HG02798 (cell line): Measurements from ENCODE around the gene CCT5.

Experiments
- ATAC-seq: cut with Tn5 transposase; IDR thresholded peaks from one replicate; pipeline ENCODE4 v1.9.1; 2021; ENCODE audit warnings: mild to moderate bottlenecking; ENCODE audit not compliant: unreplicated experiment, poor library complexity

The CCT5 gene

GRCh38 chr5:10297646-10298204 is 47.6 kb downstream of the CCT5 start:
- no peak for ATAC-seq

GRCh38 chr5:10300246-10300645 is 50.2 kb downstream of the CCT5 start:
- ATAC-seq: no peak

GRCh38 chr5:10301266-10301665 is 51.2 kb downstream of the CCT5 start:
- ATAC-seq: no peak

GRCh38 chr5:10301842-10302610 is 51.9 kb downstream of the CCT5 start:
- no peak for ATAC-seq

- no peak for ATAC-seq
Observed at GRCh38 chr5:10303201-10303600, 53.1 kb downstream of the CCT5 start.

- no peak for ATAC-seq
Observed at GRCh38 chr5:10303699-10304170, 53.7 kb downstream of the CCT5 start.

- ATAC-seq: peak; percentile 30
Observed at GRCh38 chr5:10304932-10305331, 54.9 kb downstream of the CCT5 start.

GRCh38 chr5:10306114-10306513 is 56.0 kb downstream of the CCT5 start:
- ATAC-seq: no peak

- no peak for ATAC-seq
Observed at GRCh38 chr5:10306806-10307205, 56.7 kb downstream of the CCT5 start.

- peak; percentile 86 for ATAC-seq
Observed at GRCh38 chr5:10307206-10308148, 57.4 kb downstream of the CCT5 start, which contains the start of gene CMBL. Gene CMBL, minus strand, starts transcription at chr5:10307902. Its CDS starts 17,140 bp downstream, at chr5:10290762.

- no peak for ATAC-seq
Observed at GRCh38 chr5:10308844-10309243, 58.8 kb downstream of the CCT5 start.

- ATAC-seq: no peak
Observed at GRCh38 chr5:10310066-10310779, 60.1 kb downstream of the CCT5 start.

- ATAC-seq: peak; percentile 59
Observed at GRCh38 chr5:10310835-10311570, 60.9 kb downstream of the CCT5 start.

- ATAC-seq: no peak
Observed at GRCh38 chr5:10311595-10312425, 61.7 kb downstream of the CCT5 start.

- no peak for ATAC-seq
Observed at GRCh38 chr5:10315201-10315600, 65.1 kb downstream of the CCT5 start.
